H7 (cell line): ENCODE results near the gene KCNAB1. TPM values are rescaled to one million over a fixed set of nuclear protein-coding genes. Genes with fewer than 3 reads are reported as not detected.

Experiments used
- DNase-seq: peaks from one replicate; pipeline ENCODE4 v3.0.0; 2012
- H3K27me3 ChIP-seq: 2 replicates; pipeline ENCODE4 v1.6.0; 2011; ENCODE audit warnings: mild to moderate bottlenecking, low read length; ENCODE audit not compliant: control insufficient read depth, insufficient read depth
- H3K36me3 ChIP-seq: replicated peaks from 2 replicates; pipeline ENCODE4 v1.5.1; 2011; ENCODE audit warnings: low read length; ENCODE audit not compliant: control insufficient read depth, insufficient read depth
- H3K4me3 ChIP-seq: 2 replicates; pipeline ENCODE4 v1.5.1; 2011; ENCODE audit warnings: low read depth, mild to moderate bottlenecking, control low read depth, low read length, moderate library complexity; ENCODE audit not compliant: insufficient read depth
- total RNA-seq: library from RNA; depleted of rRNA; stranded (reverse); fragments of >200 nt; shearing (Covaris generic); gene quantifications from 2 replicates; pipeline ENCODE4 v1.2.3, GENCODE V29; 2014

The KCNAB1 gene
- total RNA-seq, 1 experiment from 2014 or later, result 0.42 TPM

GRCh38 chr3:156373095-156373494, 252.7 kb downstream of the KCNAB1 start:
- Histone ChIP-seq H3K27me3 (no peaks in the 10 kb centered on the region), H3K36me3 (no peaks in the 10 kb centered on the region), H3K4me3 (no peak overlapping the region)
- no peak for DNase-seq

- H3K4me3 ChIP-seq, result no peak overlapping the region
- H3K36me3 ChIP-seq, result no peaks in the 10 kb centered on the region
- no peaks in the 10 kb centered on the region for H3K27me3 ChIP-seq
- DNase-seq, result no peak
Observed at GRCh38 chr3:156373654-156374053, 253.3 kb downstream of the KCNAB1 start.

GRCh38 chr3:156376199-156376598, 255.8 kb downstream of the KCNAB1 start:
- H3K27me3 ChIP-seq, result no peaks in the 10 kb centered on the region
- no peaks in the 10 kb centered on the region for H3K36me3 ChIP-seq
- DNase-seq, result no peak
- no peak overlapping the region for H3K4me3 ChIP-seq

GRCh38 chr3:156377266-156377665, 256.9 kb downstream of the KCNAB1 start:
- H3K27me3 ChIP-seq, result no peaks in the 10 kb centered on the region
- DNase-seq, result no peak
- H3K4me3 ChIP-seq, result no peak overlapping the region
- H3K36me3 ChIP-seq, result no peaks in the 10 kb centered on the region

GRCh38 chr3:156377718-156378117, 257.3 kb downstream of the KCNAB1 start:
- no peak overlapping the region for H3K4me3 ChIP-seq
- H3K36me3 ChIP-seq, result no peaks in the 10 kb centered on the region
- no peak for DNase-seq
- no peaks in the 10 kb centered on the region for H3K27me3 ChIP-seq

- DNase-seq, result no peak
- H3K4me3 ChIP-seq, result no peak overlapping the region
- no peaks in the 10 kb centered on the region for H3K36me3 ChIP-seq
- no peaks in the 10 kb centered on the region for H3K27me3 ChIP-seq
Observed at GRCh38 chr3:156378871-156379270, 258.5 kb downstream of the KCNAB1 start.

GRCh38 chr3:156379327-156379726, 258.9 kb downstream of the KCNAB1 start:
- H3K4me3 ChIP-seq, result no peak overlapping the region
- DNase-seq, result no peak
- H3K36me3 ChIP-seq, result no peaks in the 10 kb centered on the region
- H3K27me3 ChIP-seq, result no peaks in the 10 kb centered on the region

- Histone ChIP-seq H3K36me3 (no peaks in the 10 kb centered on the region), H3K4me3 (no peak overlapping the region), H3K27me3 (no peaks in the 10 kb centered on the region)
- DNase-seq, result no peak
Observed at GRCh38 chr3:156381253-156381652, 260.9 kb downstream of the KCNAB1 start.

GRCh38 chr3:156382458-156383346, 262.3 kb downstream of the KCNAB1 start:
- Histone ChIP-seq H3K27me3 (no peaks in the 10 kb centered on the region), H3K36me3 (no peaks in the 10 kb centered on the region), H3K4me3 (no peak overlapping the region)
- no peak for DNase-seq

- Histone ChIP-seq H3K27me3 (no peaks in the 10 kb centered on the region), H3K36me3 (no peaks in the 10 kb centered on the region), H3K4me3 (no peak overlapping the region)
- no peak for DNase-seq
Observed at GRCh38 chr3:156383441-156384025, 263.2 kb downstream of the KCNAB1 start.

- no peaks in the 10 kb centered on the region for H3K27me3 ChIP-seq
- no peaks in the 10 kb centered on the region for H3K36me3 ChIP-seq
- DNase-seq, result no peak
- H3K4me3 ChIP-seq, result no peak overlapping the region
Observed at GRCh38 chr3:156388497-156389448, 268.4 kb downstream of the KCNAB1 start.

GRCh38 chr3:156389449-156389950, 269.1 kb downstream of the KCNAB1 start:
- DNase-seq, result no peak
- H3K27me3 ChIP-seq, result no peaks in the 10 kb centered on the region
- no peak overlapping the region for H3K4me3 ChIP-seq
- H3K36me3 ChIP-seq, result no peaks in the 10 kb centered on the region

GRCh38 chr3:156390846-156391245, 270.5 kb downstream of the KCNAB1 start:
- no peak for DNase-seq
- Histone ChIP-seq H3K27me3 (no peaks in the 10 kb centered on the region), H3K4me3 (no peak overlapping the region), H3K36me3 (no peaks in the 10 kb centered on the region)

GRCh38 chr3:156395961-156396710, 275.8 kb downstream of the KCNAB1 start:
- Histone ChIP-seq H3K27me3 (no peaks in the 10 kb centered on the region), H3K36me3 (no peaks in the 10 kb centered on the region), H3K4me3 (no peak overlapping the region)
- DNase-seq, result no peak
